Measurements from ENCODE around the gene PTH2R. TPM values are rescaled to one million over a fixed set of nuclear protein-coding genes. Genes with fewer than 3 reads are reported as not detected.
"Not testable (repeated sequence)": the region's sequence is repeated elsewhere in the genome, so short reads cannot be mapped to it uniquely, and the experiment has no call there.

Gene PTH2R
- total and polyA plus RNA-seq, 8 donors: 0.09 to 0.42 (median 0.14) TPM; not detected in 3

GRCh38 chr2:208370881-208371633 lies 35.5 kb upstream of the PTH2R start:
- H3K27me3 ChIP-seq: no peaks in the 10 kb centered on the region
- H3K9me3 ChIP-seq: no peaks in the 10 kb centered on the region

DNA sequence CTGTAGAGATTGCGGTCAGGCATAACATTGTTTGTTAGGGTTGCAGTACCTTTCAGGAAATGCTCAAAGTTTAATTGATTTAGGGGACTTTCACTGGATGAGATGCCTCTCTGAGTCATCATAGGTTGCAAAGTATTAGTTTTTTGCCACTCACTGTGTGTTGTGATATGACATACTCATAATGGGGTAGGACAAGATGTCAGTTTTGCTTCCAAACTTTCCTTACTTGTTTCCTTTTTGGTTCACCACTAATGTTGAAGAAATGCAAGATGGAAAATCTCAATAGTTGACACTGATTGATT lies 35.0 kb upstream of the PTH2R start:
- ATAC-seq: no peak
- no peak for TF ChIP-seq CTCF (IDR thresholded peaks at IDR 0.05)
- no peak overlapping the region for H3K27ac ChIP-seq
- H3K36me3 ChIP-seq: no peaks in the 10 kb centered on the region
- H3K4me3 ChIP-seq: no peak overlapping the region
- no peaks in the 10 kb centered on the region for H3K9me3 ChIP-seq
- H3K4me1 ChIP-seq: no peaks in the 10 kb centered on the region
- intact Hi-C loops (cut with DNase I): no loop called here
- DNase-seq: no peak
- H3K27me3 ChIP-seq: no peaks in the 10 kb centered on the region

More at GRCh38 chr2:208370881-208371633, 35.5 kb upstream of the PTH2R start:
- intact Hi-C loops (cut with DNase I): no loop called here
- Histone ChIP-seq H3K36me3 (no peaks in the 10 kb centered on the region), H3K4me1 (no peaks in the 10 kb centered on the region), H3K27ac (no peak overlapping the region), H3K4me3 (no peak overlapping the region)
- ATAC-seq: no peak
- DNase-seq: no peak
- no peak for TF ChIP-seq CTCF (IDR thresholded peaks at IDR 0.05)

DNA sequence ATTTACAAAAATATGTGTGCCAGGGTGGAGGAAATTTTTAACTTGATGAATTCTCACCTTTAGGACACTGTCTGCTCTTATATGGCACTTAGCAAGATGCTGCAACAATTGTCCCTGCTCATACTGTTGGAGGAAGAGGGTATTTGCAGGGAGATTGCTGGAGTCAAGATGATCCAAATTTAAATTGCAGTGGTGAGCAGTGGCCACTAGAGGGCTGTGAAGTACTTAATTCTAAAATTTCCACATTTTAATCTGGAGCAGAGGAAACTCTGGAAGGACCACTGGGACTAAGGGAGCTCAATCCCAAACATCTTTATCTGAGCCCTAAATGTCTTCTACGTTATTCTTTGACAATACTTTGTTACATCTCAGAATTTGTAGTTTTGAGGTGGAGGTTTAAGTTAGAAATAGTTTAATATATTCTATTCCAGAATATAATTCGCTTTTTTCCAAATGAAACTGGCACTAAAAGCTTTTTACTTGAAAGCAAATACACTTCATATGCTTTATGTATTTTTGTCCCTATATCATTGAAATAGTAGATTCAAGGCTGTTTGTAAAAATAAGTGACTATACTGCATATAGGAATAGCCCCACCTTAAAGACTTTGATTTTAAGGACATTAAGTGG lies 33.0 kb upstream of the PTH2R start:
- ATAC-seq: peak; percentile 77
- Histone ChIP-seq H3K36me3 (no peaks in the 10 kb centered on the region), H3K4me1 (no peaks in the 10 kb centered on the region), H3K4me3 (no peak overlapping the region), H3K27ac (no peak overlapping the region), H3K27me3 (no peaks in the 10 kb centered on the region), H3K9me3 (no peaks in the 10 kb centered on the region)
- peak; percentile 70 to 84 for TF ChIP-seq CTCF (IDR thresholded peaks at IDR 0.05)
- peak in 2 of 4 donors; percentile 36 to 52 for DNase-seq
- intact Hi-C loops (cut with DNase I): no loop called here

- ATAC-seq (no peak), DNase-seq (no peak)
- intact Hi-C loops (cut with DNase I): no loop called here
- no peaks in the 10 kb centered on the region for H3K36me3 ChIP-seq
- no peak overlapping the region for H3K27ac ChIP-seq
- no peak overlapping the region for H3K4me3 ChIP-seq
- no peaks in the 10 kb centered on the region for H3K4me1 ChIP-seq
- TF ChIP-seq CTCF (IDR thresholded peaks at IDR 0.05): no peak
- H3K27me3 ChIP-seq: no peaks in the 10 kb centered on the region
- no peaks in the 10 kb centered on the region for H3K9me3 ChIP-seq
Measured at GRCh38 chr2:208375491-208376068, 31.0 kb upstream of the PTH2R start.

- DNase-seq: peak in 1 of 4 donors; percentile 38
- H3K36me3 ChIP-seq; intact Hi-C loops (cut with DNase I); H3K27me3 ChIP-seq; H3K4me1 ChIP-seq; H3K27ac ChIP-seq; H3K9me3 ChIP-seq; ATAC-seq; H3K4me3 ChIP-seq: not testable (repeated sequence)
Measured at GRCh38 chr2:208377344-208377860, 29.2 kb upstream of the PTH2R start.
